Small intestine (tissue), 7 donors: Measurements from ENCODE around the gene SARM1. TPM values are rescaled to one million over a fixed set of nuclear protein-coding genes. Genes with fewer than 3 reads are reported as not detected.

ENCODE experiments used
- DNase-seq, 2 donors: peaks; one replicate each; pipeline versions ENCODE4 v3.0.0 to v3.0.0-alpha.2; 2013
- FAIRE-seq: peaks from 2 replicates; lab custom pipeline; 2012; peaks lifted over from hg19 to GRCh38; lab: Jason Lieb, UNC
- H3K27ac ChIP-seq, 3 donors: one replicate each; pipeline ENCODE4 v1.5.1; 2013; ENCODE audit warnings: low read length in 2 of 3, mild to moderate bottlenecking in 2 of 3, control low read depth in 1 of 3, inconsistent platforms in 1 of 3, low read depth in 1 of 3, moderate library complexity in 1 of 3
- H3K27me3 ChIP-seq, 3 donors: one replicate each; pipeline ENCODE4 v1.6.1; 2013; ENCODE audit warnings: low read length in 3 of 3, inconsistent platforms in 1 of 3; ENCODE audit not compliant: control insufficient read depth in 3 of 3, insufficient read depth in 3 of 3
- H3K36me3 ChIP-seq, 3 donors: one replicate each; pipeline ENCODE4 v1.6.1; 2013; ENCODE audit warnings: low read length in 3 of 3, inconsistent platforms in 1 of 3, low read depth in 1 of 3, mild to moderate bottlenecking in 1 of 3, moderate library complexity in 1 of 3; ENCODE audit not compliant: control insufficient read depth in 3 of 3, insufficient read depth in 2 of 3
- H3K4me1 ChIP-seq, 3 donors: one replicate each; pipeline ENCODE4 v1.6.1; 2013; ENCODE audit warnings: low read length in 2 of 3, inconsistent platforms in 1 of 3, low read depth in 1 of 3, mild to moderate bottlenecking in 1 of 3, moderate library complexity in 1 of 3; ENCODE audit not compliant: control insufficient read depth in 3 of 3, insufficient read depth in 2 of 3
- H3K4me3 ChIP-seq, 3 donors: one replicate each; pipeline ENCODE4 v1.5.1; 2013; ENCODE audit warnings: low read length in 3 of 3, control low read depth in 1 of 3, inconsistent platforms in 1 of 3, low read depth in 1 of 3, mild to moderate bottlenecking in 1 of 3, moderate library complexity in 1 of 3
- H3K9me3 ChIP-seq, 2 donors: one replicate each; pipeline ENCODE4 v1.6.1; 2013; ENCODE audit warnings: low read depth in 1 of 2, low read length in 1 of 2; ENCODE audit not compliant: control insufficient read depth in 2 of 2, insufficient read depth in 1 of 2
- WGBS, 3 donors: extraction: QIAGEN DNeasy Blood & Tissue Kit; methylation state at CpG; one replicate each; pipeline ENCODE4 v1.1.7; 2013; 5-methylcytosine and 5-hydroxymethylcytosine counted together
- polyA plus RNA-seq, 4 donors: library from polyadenylated mRNA; stranded (reverse) in 3 of 4; unstranded in 1 of 4; fragments of 200-250 nt in 3 of 4; fragments of 120-200 nt in 1 of 4; gene quantifications; one replicate each; pipeline versions ENCODE4 v1.2.1 to v1.2.3, GENCODE V29; 2013
- donor health status: healthy with polysubstance abuse.
- donor health status: control.
- donor health status: control.
- donor health status: Bipolar disorder and iron deficiency.
- donor health status: healthy.

SARM1 gene
- polyA plus RNA-seq, 4 donors, result 8.9 to 19.0 (median 10.9) TPM

DNA sequence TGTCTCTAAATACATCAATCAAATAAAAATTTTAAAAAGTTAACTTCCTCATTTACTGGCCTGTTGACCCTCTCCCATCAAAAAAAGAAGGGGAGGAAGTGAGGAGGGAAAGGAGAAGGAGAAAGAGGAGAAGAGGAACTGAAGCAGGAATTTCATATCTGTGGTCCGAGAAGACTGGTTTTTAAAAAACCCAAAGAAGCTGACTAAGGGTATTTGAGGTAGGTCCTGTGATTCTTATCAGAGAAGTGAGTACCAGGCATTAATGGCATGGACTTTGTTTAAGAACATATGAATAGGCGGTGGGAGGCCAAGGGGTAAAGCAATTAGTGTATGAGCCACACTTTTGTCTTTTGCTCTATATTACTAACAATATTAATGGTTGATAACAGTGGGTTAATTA is 32.5 kb downstream of the SARM1 start:
- peaks cover 0 to 51% (median 3%) of the 10 kb centered on the region in 3 donors for H3K4me1 ChIP-seq

GRCh38 chr17:28404461-28404811 is 32.9 kb downstream of the SARM1 start:
- Histone ChIP-seq H3K36me3 (peaks cover 0 to 46% (median 5%) of the 10 kb centered on the region in 3 donors), H3K9me3 (no peaks in the 10 kb centered on the region), H3K27me3 (no peaks in the 10 kb centered on the region), H3K27ac (peak overlapping the region in 2 of 3 donors; percentile 77 to 79), H3K4me1 (peaks cover 0 to 47% (median 3%) of the 10 kb centered on the region in 3 donors), H3K4me3 (peak overlapping the region in 2 of 3 donors; percentile 71 to 80)
- FAIRE-seq (no peak), DNase-seq (no peak)
- WGBS, 3 donors, result 59 to 87% (median 59%) methylated on average over 5 of the region's 5 CpGs

More for the DNA sequence above, 32.5 kb downstream of the SARM1 start:
- peak overlapping the region in 2 of 3 donors; percentile 71 to 80 for H3K4me3 ChIP-seq
- WGBS, 3 donors, result 23 to 53% (median 32%) methylated on average over 2 of the region's 2 CpGs
- peak overlapping the region in 2 of 3 donors; percentile 28 to 79 for H3K27ac ChIP-seq
- H3K36me3 ChIP-seq, result peaks cover 2 to 50% (median 5%) of the 10 kb centered on the region in 3 donors
- no peaks in the 10 kb centered on the region for H3K9me3 ChIP-seq
- no peak for FAIRE-seq
- H3K27me3 ChIP-seq, result no peaks in the 10 kb centered on the region
- peak; percentile 50 to 76 for DNase-seq

- FAIRE-seq, result no peak
These were observed 33.5 kb downstream of the SARM1 start for GRCh38 chr17:28404812-28405570.

GRCh38 chr17:28405632-28406472 is 34.4 kb downstream of the SARM1 start, which contains the start of gene SLC46A1:
TSS of gene SLC46A1 (minus strand) at chr17:28406212. CDS start at chr17:28406114, 98 bp downstream.
- Histone ChIP-seq H3K4me1 (peaks cover 0 to 45% (median 3%) of the 10 kb centered on the region in 3 donors), H3K4me3 (peak within 1 kb of the TSS; percentile 40 to 80 (median 71)), H3K27ac (peak within 1 kb of the TSS in 2 of 3 donors; percentile 79 to 89), H3K9me3 (no peaks in the 10 kb centered on the region), H3K36me3 (peaks cover 0 to 32% (median 0%) of the 10 kb centered on the region in 3 donors), H3K27me3 (no peaks in the 10 kb centered on the region)
- no peak for FAIRE-seq
- 0 to 2% (median 1%) methylated on average over 57 to 70 of the region's 70 CpGs for WGBS, 3 donors
- peak; percentile 81 to 82 for DNase-seq

More at GRCh38 chr17:28404812-28405570, 33.5 kb downstream of the SARM1 start:
- WGBS, 3 donors, result 23 to 51% (median 39%) methylated on average over 33 of the region's 33 CpGs
- no peaks in the 10 kb centered on the region for H3K27me3 ChIP-seq
- peak overlapping the region in 2 of 3 donors; percentile 71 to 80 for H3K4me3 ChIP-seq
- H3K9me3 ChIP-seq, result no peaks in the 10 kb centered on the region
- DNase-seq, result peak; percentile 57 to 79
- peak overlapping the region in 2 of 3 donors; percentile 79 to 89 for H3K27ac ChIP-seq
- peaks cover 0 to 40% (median 5%) of the 10 kb centered on the region in 3 donors for H3K36me3 ChIP-seq
- H3K4me1 ChIP-seq, result peaks cover 0 to 45% (median 3%) of the 10 kb centered on the region in 3 donors

- whole genome bisulfite sequencing, 3 donors, result 14 to 25% (median 16%) methylated on average over 9 of the region's 9 CpGs
- Histone ChIP-seq H3K4me1 (peaks cover 0 to 45% (median 3%) of the 10 kb centered on the region in 3 donors), H3K4me3 (peak overlapping the region in 2 of 3 donors; percentile 71 to 80), H3K36me3 (peaks cover 0 to 32% (median 0%) of the 10 kb centered on the region in 3 donors), H3K9me3 (no peaks in the 10 kb centered on the region), H3K27me3 (no peaks in the 10 kb centered on the region), H3K27ac (peak overlapping the region in 2 of 3 donors; percentile 79 to 89)
- DNase-seq (no peak), FAIRE-seq (no peak)
These were observed 35.0 kb downstream of the SARM1 start for GRCh38 chr17:28406473-28406814.

- Histone ChIP-seq H3K27ac (peak overlapping the region in 2 of 3 donors; percentile 39 to 79), H3K27me3 (no peaks in the 10 kb centered on the region), H3K4me1 (peaks cover 0 to 45% (median 3%) of the 10 kb centered on the region in 3 donors), H3K36me3 (peaks cover 0 to 24% (median 0%) of the 10 kb centered on the region in 3 donors), H3K9me3 (no peaks in the 10 kb centered on the region), H3K4me3 (no peak overlapping the region)
- FAIRE-seq, result no peak
- WGBS, 3 donors, result 73 to 85% (median 77%) methylated on average over 5 of the region's 5 CpGs
- peak in 1 of 2 donors; percentile 56 for DNase-seq
These were observed 35.9 kb downstream of the SARM1 start for GRCh38 chr17:28407130-28407973.

DNA sequence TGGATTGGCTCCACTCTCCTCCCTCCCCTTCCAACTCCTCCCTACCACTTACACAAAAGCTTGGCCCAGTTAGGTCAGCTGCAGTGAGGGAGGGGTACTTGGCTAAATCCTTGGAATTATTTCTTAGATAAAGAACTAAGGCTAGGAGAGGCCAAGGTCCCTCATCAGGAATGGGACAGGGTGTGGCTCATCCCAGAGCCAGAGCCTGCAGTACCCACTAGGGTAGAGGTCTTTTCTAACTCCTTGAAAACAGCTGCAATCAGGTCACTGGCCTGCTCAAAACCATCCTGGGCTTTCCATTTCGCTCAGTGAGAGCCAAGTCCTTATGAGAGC is 36.4 kb downstream of the SARM1 start:
- Histone ChIP-seq H3K27me3 (no peaks in the 10 kb centered on the region), H3K36me3 (peaks cover 0 to 19% (median 0%) of the 10 kb centered on the region in 3 donors), H3K4me3 (no peak overlapping the region), H3K9me3 (no peaks in the 10 kb centered on the region), H3K4me1 (peaks cover 0 to 45% (median 3%) of the 10 kb centered on the region in 3 donors), H3K27ac (peak overlapping the region in 2 of 3 donors; percentile 39 to 79)
- DNase-seq (peak; percentile 43 to 82), FAIRE-seq (no peak)
- 75 to 93% (median 88%) methylated on average over 1 of the region's 1 CpG for WGBS, 3 donors
